ENCODE measurements around the gene PLA2G12A. TPM values are rescaled to one million over a fixed set of nuclear protein-coding genes. Genes with fewer than 3 reads are reported as not detected.
A peak's percentile ranks its signal among the peaks of the same experiment; 100 is the strongest.

PLA2G12A gene
- polyA plus RNA-seq, 1 donor, result 85.4 TPM

GRCh38 chr4:109750652-109751244 is 20.9 kb upstream of the PLA2G12A start:
- WGBS (ENCODE audit: insufficient coverage, low lambda C conversion rate), result 100% methylated on average over 1 of the region's 4 CpGs
- H3K36me3 ChIP-seq (ENCODE audit: control insufficient read depth, insufficient read depth, low read length), result peaks cover 5% of the 10 kb centered on the region
- no peak for DNase-seq
- H3K9me3 ChIP-seq (ENCODE audit: control insufficient read depth, low read depth, low read length), result no peaks in the 10 kb centered on the region
- H3K27me3 ChIP-seq (ENCODE audit: control insufficient read depth, insufficient read depth, low read length), result no peaks in the 10 kb centered on the region
- H3K4me1 ChIP-seq (ENCODE audit: control insufficient read depth, insufficient read depth, low read length), result no peaks in the 10 kb centered on the region
- H3K4me3 ChIP-seq (ENCODE audit: low read length), result no peak overlapping the region
- H3K27ac ChIP-seq (ENCODE audit: low read length), result no peak overlapping the region

- no peak overlapping the region for H3K4me3 ChIP-seq (ENCODE audit: low read length)
- no peaks in the 10 kb centered on the region for H3K4me1 ChIP-seq (ENCODE audit: control insufficient read depth, insufficient read depth, low read length)
- no peak overlapping the region for H3K27ac ChIP-seq (ENCODE audit: low read length)
- 91% methylated on average over 4 of the region's 7 CpGs for WGBS (ENCODE audit: insufficient coverage, low lambda C conversion rate)
- peaks cover 5% of the 10 kb centered on the region for H3K36me3 ChIP-seq (ENCODE audit: control insufficient read depth, insufficient read depth, low read length)
- no peaks in the 10 kb centered on the region for H3K9me3 ChIP-seq (ENCODE audit: control insufficient read depth, low read depth, low read length)
- no peaks in the 10 kb centered on the region for H3K27me3 ChIP-seq (ENCODE audit: control insufficient read depth, insufficient read depth, low read length)
- no peak for DNase-seq
Observed at GRCh38 chr4:109749388-109750082, 19.7 kb upstream of the PLA2G12A start.

- Histone ChIP-seq H3K27ac (ENCODE audit: low read length) (no peak overlapping the region), H3K4me1 (ENCODE audit: control insufficient read depth, insufficient read depth, low read length) (no peaks in the 10 kb centered on the region), H3K4me3 (ENCODE audit: low read length) (no peak overlapping the region), H3K36me3 (ENCODE audit: control insufficient read depth, insufficient read depth, low read length) (peaks cover 8% of the 10 kb centered on the region), H3K9me3 (ENCODE audit: control insufficient read depth, low read depth, low read length) (no peaks in the 10 kb centered on the region), H3K27me3 (ENCODE audit: control insufficient read depth, insufficient read depth, low read length) (no peaks in the 10 kb centered on the region)
- 100% methylated on average over 1 of the region's 1 CpG for WGBS (ENCODE audit: insufficient coverage, low lambda C conversion rate)
- DNase-seq, result no peak
Observed at GRCh38 chr4:109748114-109748513, 18.2 kb upstream of the PLA2G12A start.

- no CpG with 5 or more reads among the region's 2 CpGs for WGBS (ENCODE audit: insufficient coverage, low lambda C conversion rate)
- H3K4me3 ChIP-seq (ENCODE audit: low read length), result no peak overlapping the region
- no peaks in the 10 kb centered on the region for H3K9me3 ChIP-seq (ENCODE audit: control insufficient read depth, low read depth, low read length)
- H3K27ac ChIP-seq (ENCODE audit: low read length), result no peak overlapping the region
- no peaks in the 10 kb centered on the region for H3K27me3 ChIP-seq (ENCODE audit: control insufficient read depth, insufficient read depth, low read length)
- H3K4me1 ChIP-seq (ENCODE audit: control insufficient read depth, insufficient read depth, low read length), result no peaks in the 10 kb centered on the region
- peaks cover 8% of the 10 kb centered on the region for H3K36me3 ChIP-seq (ENCODE audit: control insufficient read depth, insufficient read depth, low read length)
- DNase-seq, result no peak
Observed at GRCh38 chr4:109746728-109747127, 16.9 kb upstream of the PLA2G12A start.

- H3K36me3 ChIP-seq (ENCODE audit: control insufficient read depth, insufficient read depth, low read length), result peaks cover 8% of the 10 kb centered on the region
- no peaks in the 10 kb centered on the region for H3K9me3 ChIP-seq (ENCODE audit: control insufficient read depth, low read depth, low read length)
- H3K27ac ChIP-seq (ENCODE audit: low read length), result no peak overlapping the region
- H3K4me3 ChIP-seq (ENCODE audit: low read length), result no peak overlapping the region
- H3K27me3 ChIP-seq (ENCODE audit: control insufficient read depth, insufficient read depth, low read length), result no peaks in the 10 kb centered on the region
- no peaks in the 10 kb centered on the region for H3K4me1 ChIP-seq (ENCODE audit: control insufficient read depth, insufficient read depth, low read length)
- no peak for DNase-seq
Observed at GRCh38 chr4:109745830-109746229, 16.0 kb upstream of the PLA2G12A start.

- no peak for DNase-seq
- WGBS (ENCODE audit: insufficient coverage, low lambda C conversion rate), result no CpG with 5 or more reads among the region's 3 CpGs
- Histone ChIP-seq H3K27me3 (ENCODE audit: control insufficient read depth, insufficient read depth, low read length) (no peaks in the 10 kb centered on the region), H3K36me3 (ENCODE audit: control insufficient read depth, insufficient read depth, low read length) (peaks cover 3% of the 10 kb centered on the region), H3K4me1 (ENCODE audit: control insufficient read depth, insufficient read depth, low read length) (peaks cover 24% of the 10 kb centered on the region), H3K9me3 (ENCODE audit: control insufficient read depth, low read depth, low read length) (no peaks in the 10 kb centered on the region), H3K27ac (ENCODE audit: low read length) (no peak overlapping the region), H3K4me3 (ENCODE audit: low read length) (no peak overlapping the region)
Observed at GRCh38 chr4:109739547-109739946, 9.7 kb upstream of the PLA2G12A start.

GRCh38 chr4:109738104-109738872 is 8.4 kb upstream of the PLA2G12A start:
- DNase-seq, result no peak
- no peak overlapping the region for H3K4me3 ChIP-seq (ENCODE audit: low read length)
- no peaks in the 10 kb centered on the region for H3K36me3 ChIP-seq (ENCODE audit: control insufficient read depth, insufficient read depth, low read length)
- WGBS (ENCODE audit: insufficient coverage, low lambda C conversion rate), result no CpG with 5 or more reads among the region's 10 CpGs
- H3K9me3 ChIP-seq (ENCODE audit: control insufficient read depth, low read depth, low read length), result no peaks in the 10 kb centered on the region
- H3K4me1 ChIP-seq (ENCODE audit: control insufficient read depth, insufficient read depth, low read length), result peaks cover 24% of the 10 kb centered on the region
- H3K27me3 ChIP-seq (ENCODE audit: control insufficient read depth, insufficient read depth, low read length), result no peaks in the 10 kb centered on the region
- no peak overlapping the region for H3K27ac ChIP-seq (ENCODE audit: low read length)

GRCh38 chr4:109735566-109736365 is 5.9 kb upstream of the PLA2G12A start:
- Histone ChIP-seq H3K4me1 (ENCODE audit: control insufficient read depth, insufficient read depth, low read length) (peaks cover 29% of the 10 kb centered on the region), H3K36me3 (ENCODE audit: control insufficient read depth, insufficient read depth, low read length) (no peaks in the 10 kb centered on the region), H3K27me3 (ENCODE audit: control insufficient read depth, insufficient read depth, low read length) (no peaks in the 10 kb centered on the region), H3K4me3 (ENCODE audit: low read length) (no peak overlapping the region), H3K9me3 (ENCODE audit: control insufficient read depth, low read depth, low read length) (no peaks in the 10 kb centered on the region), H3K27ac (ENCODE audit: low read length) (peak overlapping the region; percentile 94)
- WGBS (ENCODE audit: insufficient coverage, low lambda C conversion rate), result no CpG with 5 or more reads among the region's 7 CpGs
- peak; percentile 86 to 93 for DNase-seq

GRCh38 chr4:109733728-109734127 is 3.9 kb upstream of the PLA2G12A start:
- Histone ChIP-seq H3K27me3 (ENCODE audit: control insufficient read depth, insufficient read depth, low read length) (no peaks in the 10 kb centered on the region), H3K4me3 (ENCODE audit: low read length) (no peak overlapping the region), H3K27ac (ENCODE audit: low read length) (no peak overlapping the region), H3K4me1 (ENCODE audit: control insufficient read depth, insufficient read depth, low read length) (peaks cover 29% of the 10 kb centered on the region), H3K36me3 (ENCODE audit: control insufficient read depth, insufficient read depth, low read length) (no peaks in the 10 kb centered on the region), H3K9me3 (ENCODE audit: control insufficient read depth, low read depth, low read length) (no peaks in the 10 kb centered on the region)
- 93% methylated on average over 2 of the region's 5 CpGs for WGBS (ENCODE audit: insufficient coverage, low lambda C conversion rate)
- no peak for DNase-seq

Measured in large intestine (tissue), 3 donors.